ENCODE measurements around the gene NKIRAS2.
"Not testable (repeated sequence)": the region's sequence is repeated elsewhere in the genome, so short reads cannot be mapped to it uniquely, and the experiment has no call there.

Gene NKIRAS2

DNA sequence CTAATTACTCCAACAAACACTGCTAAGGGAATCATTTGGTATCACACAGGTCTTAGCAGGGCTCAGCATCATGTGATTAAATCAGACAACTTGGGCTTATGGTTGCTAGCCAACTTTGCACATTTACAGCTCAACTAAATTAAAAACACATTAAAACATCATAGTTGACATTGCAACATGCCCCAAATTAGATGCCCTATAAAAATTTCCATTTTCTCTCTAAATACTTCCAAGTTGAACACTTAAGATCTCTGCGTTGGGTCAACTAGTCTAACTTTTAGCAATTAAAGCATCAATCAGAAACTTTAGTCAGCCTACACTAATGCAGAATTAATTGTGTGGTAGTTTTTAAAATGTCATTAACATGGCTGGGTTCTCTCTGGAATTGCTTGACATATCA, 14.7 kb upstream of the NKIRAS2 start:
- Histone ChIP-seq H3K9me3 (ENCODE audit: insufficient read depth, low read length, severe bottlenecking) (no peaks in the 10 kb centered on the region), H3K27me3 (ENCODE audit: insufficient read depth, low read length, poor library complexity) (no peaks in the 10 kb centered on the region), H3K79me2 (ENCODE audit: insufficient read depth, low read length) (peaks cover 98% of the 10 kb centered on the region), H3K4me3 (ENCODE audit: low read depth in 1 of 2, low read length in 2 of 2) (no peak overlapping the region), H3K27ac (ENCODE audit: low read length) (no peak overlapping the region), H3K4me1 (ENCODE audit: insufficient read depth, low read length) (no peaks in the 10 kb centered on the region), H3K36me3 (ENCODE audit: insufficient read depth, low read length) (peaks cover 43% of the 10 kb centered on the region), H3K4me2 (ENCODE audit: insufficient read depth, low read length) (no peak overlapping the region), H3K9ac (ENCODE audit: low read depth, low read length) (no peak overlapping the region), H2AFZ (ENCODE audit: low read depth, low read length) (no peak overlapping the region), H4K20me1 (ENCODE audit: insufficient read depth, low read length) (peaks cover 57% of the 10 kb centered on the region)
- ATAC-seq (ENCODE audit: insufficient read depth, low read depth), result no peak
- no peak for TF ChIP-seq EZH2 (IDR thresholded peaks at IDR 0.05; ENCODE audit: borderline replicate concordance, low read depth, low read length, severe bottlenecking)
- TF ChIP-seq CTCF (IDR thresholded peaks at IDR 0.05; ENCODE audit: borderline replicate concordance, extremely low read depth, low read length, poor library complexity, severe bottlenecking), result no peak
- no peak for DNase-seq

GRCh38 chr17:42009170-42009569, 10.7 kb upstream of the NKIRAS2 start:
- Histone ChIP-seq H2AFZ (ENCODE audit: low read depth, low read length) (no peak overlapping the region), H3K4me1 (ENCODE audit: insufficient read depth, low read length) (peaks cover 5% of the 10 kb centered on the region; the same call in 1 of the 2 replicates), H3K9me3 (ENCODE audit: insufficient read depth, low read length, severe bottlenecking) (no peaks in the 10 kb centered on the region), H3K27ac (ENCODE audit: low read length) (no peak overlapping the region), H4K20me1 (ENCODE audit: insufficient read depth, low read length) (peaks cover 50% of the 10 kb centered on the region), H3K79me2 (ENCODE audit: insufficient read depth, low read length) (peaks cover 99% of the 10 kb centered on the region), H3K4me2 (ENCODE audit: insufficient read depth, low read length) (no peak overlapping the region), H3K27me3 (ENCODE audit: insufficient read depth, low read length, poor library complexity) (no peaks in the 10 kb centered on the region), H3K4me3 (ENCODE audit: low read depth in 1 of 2, low read length in 2 of 2) (no peak overlapping the region), H3K9ac (ENCODE audit: low read depth, low read length) (0 out of 2 replicates have a peak overlapping the region, but pooled peaks have one; percentile 0), H3K36me3 (ENCODE audit: insufficient read depth, low read length) (peaks cover 8% of the 10 kb centered on the region)
- no peak for DNase-seq
- TF ChIP-seq EZH2 (IDR thresholded peaks at IDR 0.05; ENCODE audit: borderline replicate concordance, low read depth, low read length, severe bottlenecking) (no peak), CTCF (IDR thresholded peaks at IDR 0.05; ENCODE audit: borderline replicate concordance, extremely low read depth, low read length, poor library complexity, severe bottlenecking) (peak; percentile 39)
- ATAC-seq (ENCODE audit: insufficient read depth, low read depth), result no peak

DNA sequence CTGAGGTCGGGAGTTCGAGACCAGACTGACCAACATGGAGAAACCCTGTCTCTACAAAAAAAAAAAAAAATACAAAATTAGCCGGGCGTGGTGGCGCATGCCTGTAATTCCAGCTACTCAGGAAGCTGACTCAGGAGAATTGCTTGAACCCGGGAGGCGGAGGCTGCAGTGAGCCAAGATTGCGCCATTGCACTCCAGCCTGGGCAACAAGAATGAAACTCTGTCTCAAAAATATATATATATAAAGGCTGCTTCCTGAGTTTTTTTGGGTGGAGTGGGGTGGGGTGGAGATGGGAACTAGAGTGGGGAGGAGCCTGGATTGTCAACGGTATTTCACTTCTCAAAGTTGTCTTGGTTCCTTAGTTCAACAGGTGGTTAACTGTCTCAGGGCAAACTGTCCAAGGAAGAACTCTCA, 9.6 kb upstream of the NKIRAS2 start:
- peaks cover 99% of the 10 kb centered on the region for H3K79me2 ChIP-seq (ENCODE audit: insufficient read depth, low read length)
- DNase-seq; H3K9me3 ChIP-seq (ENCODE audit: insufficient read depth, low read length, severe bottlenecking); H3K4me3 ChIP-seq (ENCODE audit: low read depth in 1 of 2, low read length in 2 of 2); ATAC-seq (ENCODE audit: insufficient read depth, low read depth); H3K27ac ChIP-seq (ENCODE audit: low read length); H2AFZ ChIP-seq (ENCODE audit: low read depth, low read length); H3K9ac ChIP-seq (ENCODE audit: low read depth, low read length); H3K27me3 ChIP-seq (ENCODE audit: insufficient read depth, low read length, poor library complexity); H3K4me2 ChIP-seq (ENCODE audit: insufficient read depth, low read length): not testable (repeated sequence)
- peaks cover 13% of the 10 kb centered on the region for H3K4me1 ChIP-seq (ENCODE audit: insufficient read depth, low read length)
- H4K20me1 ChIP-seq (ENCODE audit: insufficient read depth, low read length), result peaks cover 41% of the 10 kb centered on the region
- H3K36me3 ChIP-seq (ENCODE audit: insufficient read depth, low read length), result peaks cover 13% of the 10 kb centered on the region

DNA sequence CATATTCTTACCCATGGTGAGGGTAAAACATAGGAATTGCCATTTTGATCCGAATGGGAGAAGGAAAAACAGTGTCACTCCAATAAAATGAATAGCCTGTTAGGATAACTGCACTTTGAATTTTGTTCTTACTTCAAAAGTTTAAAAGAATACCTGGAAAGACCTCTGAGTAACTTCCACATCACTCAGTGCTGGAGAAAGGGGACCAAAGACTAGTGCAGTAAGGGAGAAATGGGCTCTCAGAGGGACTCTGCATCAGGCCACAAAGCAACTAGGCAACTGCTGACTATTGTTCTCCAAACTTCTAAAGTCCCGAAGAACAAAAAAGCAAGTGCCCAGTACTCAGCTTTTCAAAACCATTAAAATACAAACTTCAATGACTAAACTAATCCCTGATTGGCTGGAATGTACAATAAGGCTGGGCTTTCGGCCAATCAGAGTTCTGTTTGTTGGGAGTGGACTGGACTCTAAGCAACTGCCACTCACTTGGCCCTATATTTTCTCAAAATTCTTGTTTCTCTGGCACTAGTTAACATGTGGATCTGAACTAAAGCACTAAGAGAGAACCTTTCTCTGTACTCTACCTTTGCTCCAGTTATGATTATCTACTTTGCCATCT, 8.9 kb upstream of the NKIRAS2 start:
- H3K4me3 ChIP-seq (ENCODE audit: low read depth in 1 of 2, low read length in 2 of 2), result no peak overlapping the region
- TF ChIP-seq EZH2 (IDR thresholded peaks at IDR 0.05; ENCODE audit: borderline replicate concordance, low read depth, low read length, severe bottlenecking), result no peak
- no peak for TF ChIP-seq CTCF (IDR thresholded peaks at IDR 0.05; ENCODE audit: borderline replicate concordance, extremely low read depth, low read length, poor library complexity, severe bottlenecking)
- H2AFZ ChIP-seq (ENCODE audit: low read depth, low read length), result no peak overlapping the region
- peaks cover 40% of the 10 kb centered on the region for H4K20me1 ChIP-seq (ENCODE audit: insufficient read depth, low read length)
- DNase-seq, result no peak
- no peak overlapping the region for H3K4me2 ChIP-seq (ENCODE audit: insufficient read depth, low read length)
- ATAC-seq (ENCODE audit: insufficient read depth, low read depth), result no peak
- H3K79me2 ChIP-seq (ENCODE audit: insufficient read depth, low read length), result peaks cover 99% of the 10 kb centered on the region
- no peak overlapping the region for H3K27ac ChIP-seq (ENCODE audit: low read length)
- H3K9ac ChIP-seq (ENCODE audit: low read depth, low read length), result no peak overlapping the region
- peaks cover 13% of the 10 kb centered on the region for H3K36me3 ChIP-seq (ENCODE audit: insufficient read depth, low read length)
- H3K9me3 ChIP-seq (ENCODE audit: insufficient read depth, low read length, severe bottlenecking), result no peaks in the 10 kb centered on the region
- H3K4me1 ChIP-seq (ENCODE audit: insufficient read depth, low read length), result peaks cover 20% of the 10 kb centered on the region
- H3K27me3 ChIP-seq (ENCODE audit: insufficient read depth, low read length, poor library complexity), result no peaks in the 10 kb centered on the region

DNA sequence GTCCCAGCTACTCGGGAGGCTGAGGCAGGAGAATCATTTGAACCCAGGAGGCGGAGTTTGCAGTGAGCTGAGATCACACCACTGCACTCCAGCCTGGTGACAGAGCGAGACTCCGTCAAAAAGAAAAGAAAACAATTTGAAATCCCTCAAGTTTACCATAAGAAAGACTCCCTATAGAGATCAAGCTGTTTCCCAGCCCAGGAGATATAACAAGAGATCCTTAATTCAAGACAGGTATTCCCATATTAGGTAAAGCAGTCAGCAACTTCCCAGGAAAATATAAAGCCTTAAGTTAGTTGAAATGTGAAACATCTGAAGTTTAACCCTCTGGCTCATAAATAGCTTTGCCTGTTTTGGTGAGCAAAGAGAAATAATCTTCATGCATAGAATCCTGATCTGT, 7.5 kb upstream of the NKIRAS2 start:
- H3K27me3 ChIP-seq (ENCODE audit: insufficient read depth, low read length, poor library complexity); DNase-seq; H3K27ac ChIP-seq (ENCODE audit: low read length); H2AFZ ChIP-seq (ENCODE audit: low read depth, low read length); H3K4me2 ChIP-seq (ENCODE audit: insufficient read depth, low read length); H3K4me3 ChIP-seq (ENCODE audit: low read depth in 1 of 2, low read length in 2 of 2); ATAC-seq (ENCODE audit: insufficient read depth, low read depth); H3K9me3 ChIP-seq (ENCODE audit: insufficient read depth, low read length, severe bottlenecking); H3K9ac ChIP-seq (ENCODE audit: low read depth, low read length): not testable (repeated sequence)
- H4K20me1 ChIP-seq (ENCODE audit: insufficient read depth, low read length), result peaks cover 37% of the 10 kb centered on the region
- peaks cover 25% of the 10 kb centered on the region for H3K4me1 ChIP-seq (ENCODE audit: insufficient read depth, low read length)
- peaks cover 13% of the 10 kb centered on the region for H3K36me3 ChIP-seq (ENCODE audit: insufficient read depth, low read length)
- H3K79me2 ChIP-seq (ENCODE audit: insufficient read depth, low read length), result peaks cover 98% of the 10 kb centered on the region

GRCh38 chr17:42013740-42014139, 6.2 kb upstream of the NKIRAS2 start:
- H3K9me3 ChIP-seq (ENCODE audit: insufficient read depth, low read length, severe bottlenecking); H3K27me3 ChIP-seq (ENCODE audit: insufficient read depth, low read length, poor library complexity); H3K4me3 ChIP-seq (ENCODE audit: low read depth in 1 of 2, low read length in 2 of 2); H2AFZ ChIP-seq (ENCODE audit: low read depth, low read length); H3K9ac ChIP-seq (ENCODE audit: low read depth, low read length); H3K27ac ChIP-seq (ENCODE audit: low read length); DNase-seq; ATAC-seq (ENCODE audit: insufficient read depth, low read depth): not testable (repeated sequence)
- H3K36me3 ChIP-seq (ENCODE audit: insufficient read depth, low read length), result peaks cover 13% of the 10 kb centered on the region
- H4K20me1 ChIP-seq (ENCODE audit: insufficient read depth, low read length), result peaks cover 36% of the 10 kb centered on the region
- H3K4me2 ChIP-seq (ENCODE audit: insufficient read depth, low read length), result peak overlapping the region; percentile 7; the same call in 1 of the 2 replicates
- peaks cover 35% of the 10 kb centered on the region for H3K4me1 ChIP-seq (ENCODE audit: insufficient read depth, low read length)
- H3K79me2 ChIP-seq (ENCODE audit: insufficient read depth, low read length), result peaks cover 96% of the 10 kb centered on the region

Data from DND-41 (cell line).